GM19438 (cell line): ENCODE measurements around the gene GTF2F1.
"Not testable (repeated sequence)": the region's sequence is repeated elsewhere in the genome, so short reads cannot be mapped to it uniquely, and the experiment has no call there.

Experiments used
- ATAC-seq: cut with Tn5 transposase; IDR thresholded peaks from one replicate; pipeline ENCODE4 v1.9.1; 2021; ENCODE audit warnings: low read depth; ENCODE audit not compliant: unreplicated experiment

The GTF2F1 gene

GRCh38 chr19:6360445-6360844 lies 32.5 kb downstream of the GTF2F1 start:
- not testable (repeated sequence) for ATAC-seq

DNA sequence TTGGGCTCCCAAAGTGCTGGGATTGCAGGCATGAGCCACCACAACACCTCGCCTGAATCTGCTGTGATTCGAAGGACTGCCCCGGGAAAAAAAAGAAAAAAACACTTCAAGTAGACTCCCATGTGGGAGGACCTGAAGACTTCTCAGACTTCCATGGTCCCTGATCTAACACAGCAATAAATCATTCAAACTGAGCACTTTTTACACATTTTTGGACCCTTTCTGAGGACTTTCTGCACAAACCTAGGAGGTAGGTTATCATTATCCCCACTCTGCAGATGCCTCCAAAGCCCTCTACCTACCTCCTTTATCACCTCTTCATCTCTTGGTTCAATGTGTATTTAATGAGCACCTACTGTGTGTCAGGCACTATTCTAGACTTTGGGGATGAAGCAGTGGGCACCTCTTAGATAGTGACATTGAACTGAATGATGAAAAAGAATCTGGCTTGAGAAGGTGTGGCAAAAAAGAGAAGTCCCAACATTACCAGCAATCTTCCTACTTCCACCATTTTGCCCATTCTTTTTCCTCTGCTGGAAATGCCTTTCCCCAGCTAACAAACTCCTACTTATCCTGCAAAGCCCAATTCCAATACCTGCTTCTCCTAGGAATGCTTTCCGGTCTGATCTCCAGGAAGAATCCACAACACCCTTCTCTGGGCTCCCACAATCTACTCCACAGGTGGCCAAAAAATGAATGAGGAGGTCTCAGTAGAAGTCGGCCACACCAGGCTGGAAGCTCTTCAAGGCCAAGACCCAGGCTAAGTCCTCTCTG lies 33.2 kb downstream of the GTF2F1 start:
- no peak for ATAC-seq

GRCh38 chr19:6358003-6358402 lies 35.0 kb downstream of the GTF2F1 start:
- no peak for ATAC-seq

GRCh38 chr19:6357174-6357573 lies 35.8 kb downstream of the GTF2F1 start:
- no peak for ATAC-seq

DNA sequence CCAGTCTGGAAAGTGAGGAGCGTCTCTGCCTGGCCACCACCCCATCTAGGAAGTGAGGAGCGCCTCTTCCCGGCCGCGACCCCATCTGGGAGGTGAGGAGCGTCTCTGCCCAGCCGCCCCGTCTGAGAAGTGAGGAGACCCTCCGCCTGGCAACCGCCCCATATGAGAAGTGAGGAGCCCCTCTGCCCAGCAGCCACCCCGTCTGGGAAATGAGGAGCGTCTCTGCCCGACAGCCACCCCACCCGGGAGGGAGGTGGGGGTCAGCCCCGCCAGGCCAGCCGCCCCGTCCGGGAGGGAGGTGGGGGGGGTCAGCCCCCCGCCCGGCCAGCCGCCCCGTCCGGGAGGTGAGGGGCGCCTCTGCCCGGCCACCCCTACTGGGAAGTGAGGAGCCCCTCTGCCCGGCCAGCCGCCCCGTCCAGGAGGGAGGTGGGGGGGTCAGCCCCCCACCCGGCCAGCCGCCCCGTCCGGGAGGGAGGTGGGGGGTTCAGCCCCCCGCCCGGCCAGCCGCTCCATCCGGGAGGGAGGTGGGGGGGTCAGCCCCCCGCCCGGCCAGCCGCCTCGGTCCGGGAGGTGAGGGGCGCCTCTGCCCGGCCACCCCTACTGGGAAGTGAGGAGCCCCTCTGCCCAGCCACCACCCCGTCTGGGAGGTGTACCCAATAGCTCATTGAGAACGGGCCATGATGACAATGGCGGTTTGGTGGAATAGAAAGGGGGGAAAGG lies 37.5 kb downstream of the GTF2F1 start:
- ATAC-seq, result not testable (repeated sequence)

- ATAC-seq, result no peak
These were observed 38.8 kb downstream of the GTF2F1 start for GRCh38 chr19:6354098-6354674.

DNA sequence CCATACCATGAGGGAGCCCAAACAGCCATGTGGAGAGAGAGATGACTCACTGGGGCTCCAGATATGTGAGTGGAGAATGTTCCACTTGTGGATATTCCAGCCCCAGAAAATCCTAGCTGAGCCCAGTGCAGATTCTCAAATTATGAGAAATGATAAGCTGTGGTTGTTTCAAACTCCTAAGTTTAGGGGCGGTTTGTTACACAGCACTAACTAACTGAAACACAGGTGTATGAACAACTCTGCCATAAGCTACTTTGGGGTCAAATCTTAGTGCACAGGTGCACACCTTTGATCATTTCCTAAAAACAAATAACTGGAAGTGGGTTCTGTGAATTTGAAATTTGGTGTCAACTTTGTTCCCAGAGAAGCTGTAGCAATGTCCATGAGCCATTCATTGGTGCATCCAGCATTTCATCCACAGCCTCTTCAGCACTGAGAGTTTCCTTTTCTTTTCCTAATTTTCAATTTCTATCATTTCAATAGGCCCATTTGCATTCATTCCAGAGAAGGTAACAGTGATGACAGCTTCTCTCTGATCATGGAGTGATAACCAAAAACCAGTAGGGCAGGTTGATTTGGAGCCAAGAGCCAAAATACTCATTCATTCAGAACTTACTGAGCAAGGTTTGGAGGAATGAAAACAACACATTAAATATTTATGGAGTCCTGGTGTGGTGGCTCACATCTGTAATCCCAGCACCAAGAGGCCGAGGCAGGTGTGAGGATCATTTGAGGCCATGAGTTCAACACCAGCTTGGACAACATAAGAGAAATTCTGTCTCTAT lies 40.4 kb downstream of the GTF2F1 start:
- no peak for ATAC-seq

GRCh38 chr19:6350688-6351087 lies 42.3 kb downstream of the GTF2F1 start:
- no peak for ATAC-seq

GRCh38 chr19:6349271-6349670 lies 43.7 kb downstream of the GTF2F1 start:
- ATAC-seq, result not testable (repeated sequence)

- ATAC-seq, result no peak
These were observed 49.5 kb downstream of the GTF2F1 start for GRCh38 chr19:6343462-6343861.

DNA sequence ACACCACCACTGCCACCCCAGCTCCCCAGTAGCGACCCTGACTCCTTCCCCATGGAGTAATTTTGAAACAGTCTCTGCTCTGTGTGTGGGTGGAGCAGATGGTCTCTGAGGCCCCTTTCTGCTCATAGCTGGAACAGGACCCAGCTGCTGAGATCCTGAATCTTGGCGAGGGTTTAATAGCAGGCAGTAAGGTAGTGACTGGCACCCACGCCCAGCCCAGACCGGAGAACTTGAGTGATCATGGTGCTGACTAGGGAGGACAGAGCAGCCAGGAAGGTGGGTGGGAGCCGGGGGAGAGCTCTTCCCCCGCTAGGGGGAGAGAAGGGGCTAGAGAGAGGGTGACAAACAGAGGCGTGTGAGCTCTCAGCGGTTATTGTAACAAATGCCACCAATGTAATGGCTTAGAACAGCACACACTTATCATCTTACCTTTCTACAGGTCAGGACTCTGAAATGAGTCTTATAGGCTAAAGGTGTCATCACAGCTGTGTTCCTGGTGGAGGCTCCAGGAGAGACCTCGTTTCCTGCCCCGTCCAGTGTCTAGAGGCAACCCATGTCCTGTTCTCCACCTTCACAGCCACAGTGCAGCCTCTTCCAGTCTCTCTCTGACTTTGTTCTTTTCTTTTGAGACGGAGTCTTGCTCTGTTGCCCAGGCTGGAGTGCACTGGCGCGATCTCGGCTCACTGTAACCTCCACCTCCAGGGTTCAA lies 52.3 kb downstream of the GTF2F1 start:
- no peak for ATAC-seq

GRCh38 chr19:6334490-6335285 lies 58.3 kb downstream of the GTF2F1 start:
- ATAC-seq, result no peak

DNA sequence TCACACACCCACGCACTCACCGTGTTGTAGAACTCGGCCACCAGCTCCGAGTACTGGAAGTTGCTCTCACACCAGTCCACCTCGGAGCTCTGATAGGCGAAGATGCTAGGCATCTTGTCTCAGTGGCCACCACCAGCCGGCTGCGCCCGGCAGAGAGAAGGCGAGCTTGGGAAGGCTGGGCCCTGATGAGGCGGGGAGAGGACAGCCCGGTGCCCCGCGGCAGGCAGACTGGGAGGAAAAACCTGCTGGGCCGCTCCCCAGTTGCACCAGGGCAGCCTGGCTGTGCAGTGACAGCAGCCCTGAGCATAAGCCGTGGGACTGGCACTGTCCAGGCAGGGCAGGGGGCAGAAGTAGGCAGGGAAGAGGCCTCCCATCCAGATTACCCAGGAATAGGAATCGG lies 59.5 kb downstream of the GTF2F1 start, which contains the start of gene ACER1:
TSS of gene ACER1 (minus strand) at position 174 of the 400 bp plus-strand sequence. CDS start at position 113, 61 bp downstream.
- ATAC-seq, result no peak
